VCaP (cell line): ENCODE measurements around the gene PIK3R5.

ENCODE experiments used
- H3K27ac ChIP-seq: fragments of 450-650 bp; 2 replicates; pipeline ENCODE4 v1.5.1; 2017
- CTCF ChIP-seq: fragments of 450-650 bp; conservative IDR thresholded peaks from 2 replicates; pipeline ENCODE4 v1.5.1; 2017; ENCODE audit warnings: mild to moderate bottlenecking, moderate library complexity

PIK3R5 gene

GRCh38 chr17:8835106-8835505 lies 130.4 kb downstream of the PIK3R5 start:
- H3K27ac ChIP-seq = no peak overlapping the region
- TF ChIP-seq CTCF = no peak

GRCh38 chr17:8832711-8833352 lies 132.7 kb downstream of the PIK3R5 start:
- peak; percentile 47 for TF ChIP-seq CTCF
- H3K27ac ChIP-seq = no peak overlapping the region

GRCh38 chr17:8831234-8831849 lies 134.2 kb downstream of the PIK3R5 start:
- no peak overlapping the region for H3K27ac ChIP-seq
- no peak for TF ChIP-seq CTCF

GRCh38 chr17:8830141-8830540 lies 135.4 kb downstream of the PIK3R5 start:
- H3K27ac ChIP-seq = no peak overlapping the region
- TF ChIP-seq CTCF = no peak

- no peak overlapping the region for H3K27ac ChIP-seq
- TF ChIP-seq CTCF = no peak
These were observed 136.2 kb downstream of the PIK3R5 start for GRCh38 chr17:8829036-8829941.
